Measurements from ENCODE around the gene TBC1D4. TPM values are rescaled to one million over a fixed set of nuclear protein-coding genes. Genes with fewer than 3 reads are reported as not detected.

Gene TBC1D4
- total and polyA plus RNA-seq, 10 of the 15 experiments (the other 5 are each of a cell fraction or from before 2014, with no cell fraction given), result 11.0 to 38.6 (median 25.5) TPM

Other genes with a start within 250 kb of the TBC1D4 start
- 133 and 169 TPM in 2 replicates for gene COMMD6, start 55.7 kb upstream of the TBC1D4 start, total RNA-seq (2014; rRNA removed)
- gene COMMD6, start 55.7 kb upstream of the TBC1D4 start, total RNA-seq (2014; rRNA removed; fragmentation: Illumina TruSeq; extraction: Trizol), result 197 and 220 TPM in 2 replicates
- gene COMMD6, start 55.7 kb upstream of the TBC1D4 start, total RNA-seq (2021), result 142 and 145 TPM in 2 replicates
- gene COMMD6, start 55.7 kb upstream of the TBC1D4 start, polyA plus RNA-seq (2011; rRNA removed), result 344 and 345 TPM in 2 replicates
- 145 and 158 TPM in 2 replicates for gene COMMD6, start 55.7 kb upstream of the TBC1D4 start, polyA plus RNA-seq (2014; fragmentation: Illumina TruSeq; extraction: Trizol)
- gene COMMD6, start 55.7 kb upstream of the TBC1D4 start, polyA plus RNA-seq (2014; fragmentation: Nextera tagmentation; extraction: Ambion mirVana), result 100 to 1,000 TPM; 473 to 509 TPM
- 127 and 146 TPM in 2 replicates for gene COMMD6, start 55.7 kb upstream of the TBC1D4 start, polyA plus RNA-seq (2014; rRNA removed)
- 100 to 1,000 TPM; 297 to 312 TPM for gene COMMD6, start 55.7 kb upstream of the TBC1D4 start, polyA plus RNA-seq (2016; fragmentation: Nextera tagmentation; extraction: Ambion mirVana)
- 54.4 and 66.5 TPM in 2 replicates for gene UCHL3, start 67.6 kb upstream of the TBC1D4 start, total RNA-seq (2014; rRNA removed)
- 86.1 and 93.4 TPM in 2 replicates for gene UCHL3, start 67.6 kb upstream of the TBC1D4 start, total RNA-seq (2014; rRNA removed; fragmentation: Illumina TruSeq; extraction: Trizol)
- gene UCHL3, start 67.6 kb upstream of the TBC1D4 start, total RNA-seq (2021), result 52.5 and 54.8 TPM in 2 replicates
- gene UCHL3, start 67.6 kb upstream of the TBC1D4 start, polyA plus RNA-seq (2011; rRNA removed), result 52.5 and 73.1 TPM in 2 replicates
- 114 and 148 TPM in 2 replicates for gene UCHL3, start 67.6 kb upstream of the TBC1D4 start, polyA plus RNA-seq (2014; fragmentation: Illumina TruSeq; extraction: Trizol)
- gene UCHL3, start 67.6 kb upstream of the TBC1D4 start, polyA plus RNA-seq (2014; fragmentation: Nextera tagmentation; extraction: Ambion mirVana), result 100 to 1,000 TPM; 163 to 166 TPM
- 65.9 and 82.5 TPM in 2 replicates for gene UCHL3, start 67.6 kb upstream of the TBC1D4 start, polyA plus RNA-seq (2014; rRNA removed)
- gene UCHL3, start 67.6 kb upstream of the TBC1D4 start, polyA plus RNA-seq (2016; fragmentation: Nextera tagmentation; extraction: Ambion mirVana), result 100 to 1,000 TPM; 176 to 179 TPM
- gene LMO7, start 154.2 kb upstream of the TBC1D4 start, total RNA-seq (2014; rRNA removed), result 48.8 and 49.7 TPM in 2 replicates
- gene LMO7, start 154.2 kb upstream of the TBC1D4 start, total RNA-seq (2014; rRNA removed; fragmentation: Illumina TruSeq; extraction: Trizol), result 58.3 and 61.3 TPM in 2 replicates
- 35.5 and 36.6 TPM in 2 replicates for gene LMO7, start 154.2 kb upstream of the TBC1D4 start, total RNA-seq (2021)
- 8.5 and 11.2 TPM in 2 replicates for gene LMO7, start 154.2 kb upstream of the TBC1D4 start, polyA plus RNA-seq (2011; rRNA removed)
- 62.4 and 67.8 TPM in 2 replicates for gene LMO7, start 154.2 kb upstream of the TBC1D4 start, polyA plus RNA-seq (2014; fragmentation: Illumina TruSeq; extraction: Trizol)
- 10 to 100 TPM; 12.7 to 13.2 TPM for gene LMO7, start 154.2 kb upstream of the TBC1D4 start, polyA plus RNA-seq (2014; fragmentation: Nextera tagmentation; extraction: Ambion mirVana)
- gene LMO7, start 154.2 kb upstream of the TBC1D4 start, polyA plus RNA-seq (2014; rRNA removed), result 29.3 and 30.0 TPM in 2 replicates
- 10 to 100 TPM; 37.0 to 38.0 TPM for gene LMO7, start 154.2 kb upstream of the TBC1D4 start, polyA plus RNA-seq (2016; fragmentation: Nextera tagmentation; extraction: Ambion mirVana)

Data from GM12878 (cell line).